HG02610 (cell line): ENCODE data around the gene RNF149.
"Not testable (repeated sequence)": the region's sequence is repeated elsewhere in the genome, so short reads cannot be mapped to it uniquely, and the experiment has no call there.

Experiments
- ATAC-seq: cut with Tn5 transposase; IDR thresholded peaks from one replicate; pipeline ENCODE4 v1.9.1; 2021; ENCODE audit warnings: mild to moderate bottlenecking, moderate library complexity; ENCODE audit not compliant: unreplicated experiment

RNF149 gene, protein sequence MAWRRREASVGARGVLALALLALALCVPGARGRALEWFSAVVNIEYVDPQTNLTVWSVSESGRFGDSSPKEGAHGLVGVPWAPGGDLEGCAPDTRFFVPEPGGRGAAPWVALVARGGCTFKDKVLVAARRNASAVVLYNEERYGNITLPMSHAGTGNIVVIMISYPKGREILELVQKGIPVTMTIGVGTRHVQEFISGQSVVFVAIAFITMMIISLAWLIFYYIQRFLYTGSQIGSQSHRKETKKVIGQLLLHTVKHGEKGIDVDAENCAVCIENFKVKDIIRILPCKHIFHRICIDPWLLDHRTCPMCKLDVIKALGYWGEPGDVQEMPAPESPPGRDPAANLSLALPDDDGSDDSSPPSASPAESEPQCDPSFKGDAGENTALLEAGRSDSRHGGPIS

GRCh38 chr2:101308432-101309210 is at the start of gene RNF149:
Gene RNF149, minus strand, starts transcription at chr2:101308701. Its CDS starts 113 bp downstream, at chr2:101308588.
- ATAC-seq = peak; percentile 64

DNA sequence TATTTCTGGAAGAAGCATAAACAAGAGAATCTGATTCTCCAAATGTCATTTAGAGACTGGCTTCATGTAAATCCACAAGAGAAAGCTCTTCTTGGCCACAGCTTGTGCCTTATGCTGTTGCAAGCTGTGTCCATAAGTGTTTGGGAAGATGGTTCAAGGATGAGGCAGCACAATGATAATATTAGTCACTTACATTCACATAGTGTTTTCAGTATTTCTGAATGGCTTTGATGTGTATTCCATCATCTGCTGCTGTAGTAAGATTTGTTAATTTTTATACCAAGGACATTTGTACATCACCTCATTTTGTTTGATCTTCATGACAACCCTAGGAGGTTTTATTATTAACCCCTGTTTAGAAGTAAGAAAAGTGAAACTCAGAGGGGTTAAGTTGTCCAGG is 48.9 kb upstream of the RNF149 start:
- ATAC-seq = no peak

GRCh38 chr2:101356521-101356920 is 48.0 kb upstream of the RNF149 start:
- no peak for ATAC-seq

- ATAC-seq = no peak
These were observed 47.6 kb upstream of the RNF149 start for GRCh38 chr2:101356055-101356454.

DNA sequence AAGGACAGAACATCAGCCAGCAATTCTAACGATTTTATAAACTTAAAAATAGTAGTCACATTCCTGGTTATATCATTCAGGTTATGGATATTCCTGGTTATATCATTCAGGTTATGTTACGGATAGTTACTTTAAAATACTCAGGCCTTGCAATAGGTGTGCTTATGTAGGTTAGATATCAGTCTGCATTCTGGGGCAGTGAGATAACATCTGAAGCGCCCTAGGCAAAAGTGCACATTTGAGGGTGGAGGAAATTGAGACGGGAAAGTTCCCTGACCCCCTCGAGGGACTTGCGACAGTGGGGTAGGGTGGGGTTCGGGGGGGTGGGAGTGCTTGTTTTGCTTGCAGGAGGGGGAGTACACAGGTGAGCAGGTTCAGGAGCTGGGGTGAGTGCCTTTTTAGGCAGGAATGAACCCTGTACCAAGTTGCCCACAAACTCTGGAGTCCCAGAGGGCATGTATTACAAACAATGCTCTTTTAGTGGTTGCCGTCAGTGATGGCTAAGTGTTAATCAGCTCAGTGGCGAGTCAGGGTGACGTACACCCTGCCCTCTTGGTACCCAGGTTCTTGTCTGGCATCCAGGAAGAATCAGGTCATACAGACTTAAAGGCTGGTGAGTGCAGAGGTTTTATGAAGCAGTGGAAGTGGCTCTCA is 47.0 kb upstream of the RNF149 start:
- ATAC-seq = no peak

DNA sequence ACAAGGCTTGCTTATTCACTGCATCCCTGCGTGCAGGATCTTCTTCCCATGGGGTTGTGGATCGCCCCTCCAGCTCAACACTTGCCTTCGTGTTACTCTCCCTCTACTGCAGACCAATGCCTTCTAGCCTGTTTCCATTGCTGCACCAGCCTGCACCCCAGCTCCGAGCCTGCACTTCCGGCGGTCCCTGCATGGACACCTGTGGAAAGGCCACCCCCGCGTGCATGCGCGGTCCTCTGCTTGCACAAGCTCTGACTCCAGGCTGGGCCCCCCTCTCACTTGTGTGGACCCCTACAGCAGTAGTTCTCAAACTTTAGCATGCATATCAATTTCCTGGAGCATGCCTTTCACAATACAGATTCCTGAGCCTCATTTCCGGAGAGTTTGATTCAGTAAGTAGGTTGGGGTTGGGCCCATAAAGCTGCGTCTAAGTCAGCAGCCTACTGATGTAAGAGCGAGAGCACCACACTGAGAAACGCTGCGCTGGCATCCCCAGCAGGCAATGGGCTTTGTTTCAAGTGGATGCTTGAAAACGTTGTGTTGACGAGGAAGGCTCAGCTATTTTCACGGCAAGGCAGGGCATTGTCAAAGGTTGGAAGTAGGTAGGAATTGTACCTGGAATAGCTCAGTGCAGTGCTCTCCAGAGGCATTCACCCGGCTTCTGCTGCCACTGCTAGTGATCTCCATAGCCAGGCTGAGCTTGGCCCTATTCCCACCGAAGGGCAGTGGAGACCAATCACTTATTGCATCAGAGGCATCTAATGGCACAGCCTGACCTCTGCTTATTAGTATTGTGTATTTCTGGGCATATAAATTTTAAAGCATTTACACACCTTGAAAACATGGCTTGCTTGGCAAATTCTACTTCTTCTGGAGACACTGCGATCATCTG is 46.2 kb upstream of the RNF149 start:
- ATAC-seq = no peak

- not testable (repeated sequence) for ATAC-seq
These were observed 44.1 kb upstream of the RNF149 start for GRCh38 chr2:101352631-101353030.

DNA sequence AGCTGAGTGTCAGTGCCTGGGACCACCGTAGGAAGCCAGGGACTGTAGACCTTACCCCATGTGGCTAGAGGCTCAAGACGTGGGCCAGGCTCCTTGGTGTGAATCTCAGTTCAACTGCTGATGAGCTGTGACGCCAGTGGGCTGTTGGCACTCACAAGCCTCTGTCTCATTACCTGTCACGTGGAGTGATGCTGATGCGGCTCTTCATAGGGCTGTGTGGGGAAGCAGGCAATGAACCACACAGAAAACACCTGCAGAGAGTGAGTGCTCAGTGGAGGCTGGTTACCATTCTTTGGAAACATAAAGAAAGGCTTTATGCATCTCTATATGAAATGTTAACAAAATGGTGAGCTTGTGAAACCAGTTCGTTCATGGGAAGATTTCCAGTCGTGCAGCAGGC is 42.7 kb upstream of the RNF149 start:
- ATAC-seq = no peak

DNA sequence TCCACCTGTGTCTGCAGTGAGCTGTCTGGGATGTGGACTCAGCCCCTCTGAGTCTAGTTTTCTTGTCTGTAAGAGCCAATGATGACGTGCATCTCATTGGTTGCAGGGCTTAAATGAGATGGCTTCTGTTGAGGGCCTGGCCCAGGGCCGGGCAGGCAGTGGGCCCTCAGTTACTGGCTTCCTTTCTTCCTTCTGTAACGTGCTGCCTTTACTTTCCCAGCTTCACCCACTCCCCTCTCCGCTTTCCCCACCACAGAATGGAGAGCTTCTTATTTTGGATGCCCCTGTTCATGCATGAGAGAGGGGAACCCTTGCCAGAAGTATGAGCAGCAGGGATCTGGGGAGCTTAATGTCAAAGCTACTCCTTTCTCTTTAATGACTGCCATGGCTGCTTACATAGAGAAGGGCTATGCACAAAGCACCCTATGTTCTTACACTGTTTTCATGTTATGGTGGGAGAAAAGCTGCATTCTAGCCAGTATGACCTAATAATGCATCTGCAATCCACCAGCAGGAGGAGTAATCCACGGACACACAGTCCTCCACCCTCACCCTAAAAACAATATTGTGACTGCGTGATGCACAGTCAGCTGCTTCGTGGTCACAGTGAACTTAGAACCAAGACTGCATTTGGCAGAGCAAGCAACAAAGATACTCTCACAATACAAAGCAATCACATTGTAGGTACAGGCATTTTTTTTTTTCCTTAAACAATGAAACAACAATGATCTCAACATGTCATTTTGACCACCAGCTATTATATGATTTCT is 41.6 kb upstream of the RNF149 start:
- ATAC-seq = no peak

- ATAC-seq = no peak
These were observed 40.4 kb upstream of the RNF149 start for GRCh38 chr2:101348883-101349282.

GRCh38 chr2:101346909-101347308 is 38.4 kb upstream of the RNF149 start:
- no peak for ATAC-seq

GRCh38 chr2:101344137-101344536 is 35.6 kb upstream of the RNF149 start:
- no peak for ATAC-seq

DNA sequence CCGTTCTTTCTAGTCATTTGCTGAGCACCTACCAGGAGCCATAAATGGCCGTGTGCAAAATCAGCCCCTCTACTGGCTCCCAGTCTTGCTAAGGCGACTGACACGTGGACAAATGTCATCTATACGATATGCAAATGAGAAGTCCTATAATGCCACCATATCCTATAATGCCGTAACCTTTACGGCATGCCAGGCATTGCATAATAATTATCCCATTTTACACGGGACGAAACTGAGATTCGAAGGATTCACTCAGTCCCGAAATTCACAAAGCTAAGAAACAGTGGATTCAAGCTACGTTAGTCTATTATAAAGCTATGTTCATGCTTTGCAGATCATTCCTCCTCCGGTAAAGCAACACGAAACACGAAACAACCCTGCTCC is 34.1 kb upstream of the RNF149 start:
- no peak for ATAC-seq

- ATAC-seq = no peak
These were observed 33.6 kb upstream of the RNF149 start for GRCh38 chr2:101341901-101342624.

DNA sequence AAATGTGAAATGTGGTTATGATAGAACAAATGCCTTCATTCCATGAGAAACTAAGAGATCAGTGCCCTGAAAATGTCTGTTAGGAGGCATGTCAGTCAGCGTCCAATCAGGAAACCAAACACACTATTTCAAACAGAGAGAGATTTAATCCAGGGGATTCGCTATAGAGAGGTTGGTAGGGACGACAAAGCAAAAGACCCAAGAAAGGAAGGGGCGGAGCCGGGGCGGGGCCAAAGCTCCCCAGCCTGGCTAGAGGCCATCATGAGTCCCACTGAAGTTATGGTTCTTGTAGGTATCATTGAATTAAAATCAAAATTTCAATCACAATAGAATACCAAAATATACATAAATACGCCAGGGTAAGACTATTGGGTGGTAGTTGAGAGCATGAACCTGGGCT is 32.9 kb upstream of the RNF149 start:
- no peak for ATAC-seq

GRCh38 chr2:101340141-101340551 is 31.6 kb upstream of the RNF149 start:
- ATAC-seq = no peak

DNA sequence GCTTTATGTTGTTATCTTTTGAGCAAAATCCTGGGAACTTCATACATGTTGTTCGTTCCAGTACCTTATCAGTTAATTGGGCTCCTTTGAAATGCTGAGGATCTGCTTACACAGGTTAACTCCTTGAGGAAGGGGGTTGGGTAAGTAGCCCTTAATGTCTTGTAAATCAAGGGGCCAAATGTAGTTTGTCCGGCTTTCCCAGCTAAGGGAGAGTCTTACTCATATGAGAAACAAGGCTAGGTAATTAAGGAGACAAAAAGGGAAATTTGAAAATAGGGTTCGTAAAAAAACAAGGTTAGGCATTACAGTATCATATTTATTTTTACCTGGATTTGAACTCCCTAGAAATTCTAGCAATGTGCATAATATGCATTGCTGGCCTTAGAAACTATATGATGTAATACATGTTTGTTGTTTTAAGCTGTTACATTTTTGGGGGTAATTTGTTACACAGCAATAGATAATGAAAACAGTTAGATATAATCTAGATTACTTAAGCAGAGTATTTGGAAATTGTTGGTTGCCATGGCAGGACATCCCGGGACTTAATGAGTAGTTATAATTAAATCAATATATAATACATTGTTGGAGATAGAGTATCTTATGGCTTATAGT is 30.9 kb upstream of the RNF149 start:
- no peak for ATAC-seq

DNA sequence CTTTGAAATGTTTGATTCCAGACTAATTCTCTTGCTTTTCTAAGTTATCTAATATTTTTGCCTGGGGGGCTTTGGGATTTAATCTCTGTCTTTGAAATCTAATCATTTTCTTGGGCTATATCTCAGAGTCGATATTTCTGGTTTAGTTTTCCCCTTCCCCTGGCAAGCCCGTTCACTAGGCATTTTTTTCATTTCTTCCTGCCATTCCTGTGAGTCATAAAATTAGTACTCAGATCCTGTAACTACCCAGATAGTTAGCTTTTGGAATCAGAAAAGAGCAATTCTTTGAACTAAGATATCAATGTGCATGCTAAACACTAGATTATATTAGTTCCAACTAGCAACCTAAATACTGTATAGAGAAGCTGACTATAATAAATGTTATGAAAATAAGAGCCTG is 29.4 kb upstream of the RNF149 start:
- ATAC-seq = no peak
